SU-DHL-6 (cell line): ENCODE measurements around the gene UVSSA.

Source experiments
- EZH2phosphoT487 ChIP-seq: fragments of 200-600 bp; sonication (generic), shearing (Covaris generic); conservative IDR thresholded peaks from 2 replicates; pipeline ENCODE4 v1.6.1; 2018; ENCODE audit warnings: mild to moderate bottlenecking, antibody characterized with exemption, low read length, moderate library complexity, mixed read lengths
- TF ChIP-seq, protein P1 (sequence below): fragments of 200-600 bp; sonication (generic); IDR thresholded peaks from one replicate; pipeline ENCODE4 v1.5.1; 2017; ENCODE audit warnings: antibody characterized with exemption, mild to moderate bottlenecking, low read length, moderate library complexity; ENCODE audit not compliant: insufficient read depth, poor library complexity, severe bottlenecking

DNA sequence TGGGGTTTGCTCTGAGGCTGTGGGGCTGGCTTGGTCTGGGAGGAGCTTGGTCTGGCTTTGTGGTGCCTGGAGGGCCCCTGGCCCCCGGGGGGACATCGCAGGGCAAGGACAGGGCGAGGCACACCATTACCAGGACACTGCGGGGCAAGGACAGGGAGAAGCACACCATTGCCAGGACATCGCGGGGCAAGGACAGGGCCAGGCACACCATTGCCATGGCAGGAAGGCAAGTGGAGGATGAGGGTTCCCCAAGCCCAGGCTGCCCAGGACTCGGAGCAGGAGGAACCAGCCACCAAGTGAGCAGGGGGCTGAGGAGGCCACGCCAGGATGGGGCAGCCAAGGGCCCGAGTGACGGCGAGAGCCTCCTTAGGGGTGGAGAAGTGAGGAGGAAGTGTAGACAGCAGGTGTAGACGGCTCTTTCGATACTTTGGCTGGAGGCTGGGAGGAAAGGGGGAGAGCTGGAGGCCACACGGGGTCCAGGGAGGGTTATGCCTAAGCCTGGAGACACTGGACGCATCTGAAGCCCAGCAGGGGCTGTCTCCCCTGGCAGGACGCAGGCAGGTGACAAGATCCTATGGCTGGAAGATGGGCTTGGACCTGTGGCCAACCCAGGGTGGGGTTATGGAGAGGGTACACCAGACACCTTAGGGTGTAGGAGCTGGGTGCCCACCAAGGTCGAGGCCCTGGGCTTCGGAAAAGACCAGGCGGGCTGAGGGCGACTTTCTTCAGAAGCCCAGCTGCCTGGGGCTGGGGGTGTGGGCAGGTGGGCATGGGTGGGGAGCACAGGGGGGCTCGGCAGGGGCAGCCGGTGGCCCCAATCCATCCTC is 51.9 kb downstream of the UVSSA start:
- TF ChIP-seq, protein P1, sequence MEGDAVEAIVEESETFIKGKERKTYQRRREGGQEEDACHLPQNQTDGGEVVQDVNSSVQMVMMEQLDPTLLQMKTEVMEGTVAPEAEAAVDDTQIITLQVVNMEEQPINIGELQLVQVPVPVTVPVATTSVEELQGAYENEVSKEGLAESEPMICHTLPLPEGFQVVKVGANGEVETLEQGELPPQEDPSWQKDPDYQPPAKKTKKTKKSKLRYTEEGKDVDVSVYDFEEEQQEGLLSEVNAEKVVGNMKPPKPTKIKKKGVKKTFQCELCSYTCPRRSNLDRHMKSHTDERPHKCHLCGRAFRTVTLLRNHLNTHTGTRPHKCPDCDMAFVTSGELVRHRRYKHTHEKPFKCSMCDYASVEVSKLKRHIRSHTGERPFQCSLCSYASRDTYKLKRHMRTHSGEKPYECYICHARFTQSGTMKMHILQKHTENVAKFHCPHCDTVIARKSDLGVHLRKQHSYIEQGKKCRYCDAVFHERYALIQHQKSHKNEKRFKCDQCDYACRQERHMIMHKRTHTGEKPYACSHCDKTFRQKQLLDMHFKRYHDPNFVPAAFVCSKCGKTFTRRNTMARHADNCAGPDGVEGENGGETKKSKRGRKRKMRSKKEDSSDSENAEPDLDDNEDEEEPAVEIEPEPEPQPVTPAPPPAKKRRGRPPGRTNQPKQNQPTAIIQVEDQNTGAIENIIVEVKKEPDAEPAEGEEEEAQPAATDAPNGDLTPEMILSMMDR: no peak
- TF ChIP-seq EZH2phosphoT487: no peak
